PC-3 (cell line): ENCODE data around the gene RASSF5. TPM values are rescaled to one million over a fixed set of nuclear protein-coding genes. Genes with fewer than 3 reads are reported as not detected.

Source experiments
- ATAC-seq: fragments of 200-7000 bp; cut with Tn5 transposase; 2 replicates; pipeline ENCODE4 v1.9.1; 2020; ENCODE audit warnings: mild to moderate bottlenecking, moderate library complexity
- BruUV-seq: library from RNA; stranded (reverse); fragments of 400-500 nt; replicated peaks from 2 replicates; lab custom pipeline; 2021; lab: Mats Ljungman, UMichigan
- CTCF ChIA-PET: fragments of 300-600 bp; sonication (Branson Sonifier 250); formaldehyde crosslinking; loops from one replicate; lab custom pipeline; 2022; ENCODE audit warnings: antibody characterized with exemption; lab: Charles Lee
- POLR2A ChIA-PET: fragments of 300-600 bp; sonication (Branson Sonifier 250); formaldehyde crosslinking; loops from one replicate; lab custom pipeline; 2022; ENCODE audit warnings: antibody characterized with exemption; ENCODE audit not compliant: unreplicated experiment; lab: Charles Lee
- DNase-seq: peaks from one replicate; pipeline ENCODE4 v3.0.0-alpha.2; 2015
- H2AFZ ChIP-seq: fragments of 300-600 bp; sonication (generic); 2 replicates; pipeline ENCODE4 v1.6.0; 2016; ENCODE audit warnings: antibody characterized with exemption, low read length
- H3F3A ChIP-seq: fragments of 300-600 bp; sonication (generic); one replicate; pipeline ENCODE4 v1.6.0; 2017; ENCODE audit warnings: antibody characterized with exemption, low read length, control low read depth, mild to moderate bottlenecking; ENCODE audit not compliant: unreplicated experiment
- H3K27ac ChIP-seq: fragments of 300-600 bp; sonication (generic); 2 replicates; pipeline ENCODE4 v1.5.1; 2016; ENCODE audit warnings: mild to moderate bottlenecking, low read length
- H3K27me3 ChIP-seq: fragments of 300-600 bp; sonication (generic); 2 replicates; pipeline ENCODE4 v1.6.1; 2016; ENCODE audit warnings: low read length, mixed read lengths
- H3K36me3 ChIP-seq: fragments of 300-600 bp; sonication (generic); 2 replicates; pipeline ENCODE4 v1.6.1; 2016; ENCODE audit warnings: low read depth, mixed run types, low read length, mixed read lengths
- H3K4me1 ChIP-seq: fragments of 300-600 bp; sonication (generic); 2 replicates; pipeline ENCODE4 v1.5.1; 2016; ENCODE audit warnings: low read length; ENCODE audit not compliant: insufficient read depth
- H3K4me2 ChIP-seq: fragments of 300-600 bp; sonication (generic); 2 replicates; pipeline ENCODE4 v1.6.0; 2016; ENCODE audit warnings: low read length
- H3K4me3 ChIP-seq: fragments of 300-600 bp; sonication (generic); 2 replicates; pipeline ENCODE4 v1.5.1; 2016; ENCODE audit warnings: mild to moderate bottlenecking, low read length, mixed read lengths
- H3K79me2 ChIP-seq: fragments of 300-600 bp; sonication (generic); 2 replicates; pipeline ENCODE4 v1.6.1; 2017; ENCODE audit warnings: low read length, mixed read lengths
- H3K9ac ChIP-seq: fragments of 300-600 bp; sonication (generic); 2 replicates; pipeline ENCODE4 v1.6.0; 2016; ENCODE audit warnings: mild to moderate bottlenecking, low read length
- H3K9me2 ChIP-seq: fragments of 300-600 bp; sonication (generic); replicated peaks from 2 replicates; pipeline ENCODE4 v1.6.1; 2016; ENCODE audit warnings: mixed run types, low read length, mixed read lengths
- H3K9me3 ChIP-seq: fragments of 300-600 bp; sonication (generic); 2 replicates; pipeline ENCODE4 v1.6.1; 2016; ENCODE audit warnings: low read length, mixed read lengths
- H4K20me1 ChIP-seq: fragments of 300-600 bp; sonication (generic); 2 replicates; pipeline ENCODE4 v1.6.1; 2016; ENCODE audit warnings: low read length, mixed read lengths
- EZH2 ChIP-seq: fragments of 300-600 bp; sonication (generic); IDR thresholded peaks from one replicate; pipeline ENCODE4 v1.6.1; 2017; ENCODE audit warnings: antibody characterized with exemption, mild to moderate bottlenecking, low read length; ENCODE audit not compliant: unreplicated experiment
- EZH2phosphoT487 ChIP-seq: fragments of 300-600 bp; sonication (generic); IDR thresholded peaks from 2 replicates; pipeline ENCODE4 v1.6.1; 2018; ENCODE audit warnings: mild to moderate bottlenecking, antibody characterized with exemption, low read length, borderline replicate concordance
- intact Hi-C: fragments of 100-400 bp; cut with micrococcal nuclease; formaldehyde crosslinking; loops from 2 replicates; pipeline ENCODE4 v1.9.0; 2023
- total RNA-seq: library from RNA; depleted of rRNA; stranded (reverse); fragments of >200 nt; gene quantifications from 2 replicates; pipeline ENCODE4 v1.2.3, GENCODE V29; 2014
- TF ChIP-seq, protein P1 (sequence below): fragments of 300-600 bp; sonication (generic); conservative IDR thresholded peaks from 2 replicates; pipeline ENCODE4 v1.5.1; 2017; ENCODE audit warnings: antibody characterized with exemption, low read depth, mild to moderate bottlenecking, low read length

The RASSF5 gene
- total RNA-seq, 1 experiment from 2014 or later = 15.5 TPM

DNA sequence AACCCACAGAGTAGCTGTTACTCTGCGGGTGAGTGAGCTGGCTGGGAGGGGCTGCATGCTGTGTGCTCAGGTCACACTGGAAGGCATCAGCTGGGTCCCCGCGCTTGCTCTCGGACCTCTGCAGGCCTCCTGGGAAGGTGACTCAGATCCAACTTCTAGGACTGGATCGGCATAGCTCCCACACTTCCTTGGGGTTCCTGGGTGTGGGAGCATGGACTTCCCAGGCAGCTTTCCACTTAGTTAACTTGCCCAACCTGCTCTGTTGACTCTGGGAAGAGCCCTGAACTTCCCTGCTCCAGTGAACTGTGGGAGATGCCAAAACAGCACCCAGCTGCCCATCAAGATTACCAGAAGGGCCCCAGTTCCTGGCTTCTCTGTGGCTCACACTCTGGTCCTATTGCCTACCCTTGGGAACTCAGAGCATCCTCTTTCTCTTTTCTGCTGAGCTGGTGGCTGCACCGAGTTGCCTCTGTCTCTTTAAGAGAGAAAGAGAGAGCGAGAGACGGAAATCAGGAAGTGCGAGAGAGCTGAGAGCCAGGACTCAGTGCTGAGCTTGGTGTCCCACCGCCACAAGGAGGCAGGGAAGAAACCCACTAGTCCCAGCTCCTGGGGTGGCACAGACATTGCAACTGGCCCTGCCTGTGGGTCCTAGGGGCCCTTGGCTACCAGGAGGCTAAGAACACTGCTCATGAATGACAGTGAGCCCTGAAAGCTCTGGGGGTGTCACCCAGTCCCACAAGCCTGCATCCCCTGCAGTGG, 37.2 kb upstream of the RASSF5 start, which contains the start of gene IKBKE:
TSS of gene IKBKE (plus strand) at position 544 of the 759 bp plus-strand sequence. CDS start 2,752 bp downstream, outside the sequence.
- Histone ChIP-seq H3K27ac (peak within 1 kb of the TSS; percentile 60), H3K9me2 (no peaks in the 10 kb centered on the region), H3K79me2 (peaks cover 14% of the 10 kb centered on the region), H3K9ac (peak within 1 kb of the TSS; percentile 69), H3F3A (no peaks in the 10 kb centered on the region), H3K4me2 (peak within 1 kb of the TSS; percentile 91), H3K36me3 (peaks cover 13% of the 10 kb centered on the region; the same call in 1 of the 2 replicates), H2AFZ (peak within 1 kb of the TSS; percentile 86), H4K20me1 (no peaks in the 10 kb centered on the region), H3K9me3 (no peaks in the 10 kb centered on the region), H3K4me1 (peaks cover 41% of the 10 kb centered on the region), H3K4me3 (peak within 1 kb of the TSS; percentile 76), H3K27me3 (no peaks in the 10 kb centered on the region)
- POLR2A ChIA-PET = interaction anchor here (0.5 to 1.0 kb wide), 6 partner anchors 13 to 1256 kb away, joined by 3 to 8 read pairs (median 4); partner anchors contain the start of gene ELK4
- ATAC-seq (peak; percentile 80), DNase-seq (peak; percentile 88)
- CTCF ChIA-PET = interaction anchor here (0.6 to 2.9 kb wide), 5 partner anchors 9 to 143 kb away, joined by 3 to 29 read pairs (median 4); no protein-coding TSS in a partner anchor
- intact Hi-C loops = no loop called here
- no TSS peak for BruUV-seq
- TF ChIP-seq, protein P1, sequence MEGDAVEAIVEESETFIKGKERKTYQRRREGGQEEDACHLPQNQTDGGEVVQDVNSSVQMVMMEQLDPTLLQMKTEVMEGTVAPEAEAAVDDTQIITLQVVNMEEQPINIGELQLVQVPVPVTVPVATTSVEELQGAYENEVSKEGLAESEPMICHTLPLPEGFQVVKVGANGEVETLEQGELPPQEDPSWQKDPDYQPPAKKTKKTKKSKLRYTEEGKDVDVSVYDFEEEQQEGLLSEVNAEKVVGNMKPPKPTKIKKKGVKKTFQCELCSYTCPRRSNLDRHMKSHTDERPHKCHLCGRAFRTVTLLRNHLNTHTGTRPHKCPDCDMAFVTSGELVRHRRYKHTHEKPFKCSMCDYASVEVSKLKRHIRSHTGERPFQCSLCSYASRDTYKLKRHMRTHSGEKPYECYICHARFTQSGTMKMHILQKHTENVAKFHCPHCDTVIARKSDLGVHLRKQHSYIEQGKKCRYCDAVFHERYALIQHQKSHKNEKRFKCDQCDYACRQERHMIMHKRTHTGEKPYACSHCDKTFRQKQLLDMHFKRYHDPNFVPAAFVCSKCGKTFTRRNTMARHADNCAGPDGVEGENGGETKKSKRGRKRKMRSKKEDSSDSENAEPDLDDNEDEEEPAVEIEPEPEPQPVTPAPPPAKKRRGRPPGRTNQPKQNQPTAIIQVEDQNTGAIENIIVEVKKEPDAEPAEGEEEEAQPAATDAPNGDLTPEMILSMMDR = peak; percentile 50
- TF ChIP-seq EZH2 = no peak

DNA sequence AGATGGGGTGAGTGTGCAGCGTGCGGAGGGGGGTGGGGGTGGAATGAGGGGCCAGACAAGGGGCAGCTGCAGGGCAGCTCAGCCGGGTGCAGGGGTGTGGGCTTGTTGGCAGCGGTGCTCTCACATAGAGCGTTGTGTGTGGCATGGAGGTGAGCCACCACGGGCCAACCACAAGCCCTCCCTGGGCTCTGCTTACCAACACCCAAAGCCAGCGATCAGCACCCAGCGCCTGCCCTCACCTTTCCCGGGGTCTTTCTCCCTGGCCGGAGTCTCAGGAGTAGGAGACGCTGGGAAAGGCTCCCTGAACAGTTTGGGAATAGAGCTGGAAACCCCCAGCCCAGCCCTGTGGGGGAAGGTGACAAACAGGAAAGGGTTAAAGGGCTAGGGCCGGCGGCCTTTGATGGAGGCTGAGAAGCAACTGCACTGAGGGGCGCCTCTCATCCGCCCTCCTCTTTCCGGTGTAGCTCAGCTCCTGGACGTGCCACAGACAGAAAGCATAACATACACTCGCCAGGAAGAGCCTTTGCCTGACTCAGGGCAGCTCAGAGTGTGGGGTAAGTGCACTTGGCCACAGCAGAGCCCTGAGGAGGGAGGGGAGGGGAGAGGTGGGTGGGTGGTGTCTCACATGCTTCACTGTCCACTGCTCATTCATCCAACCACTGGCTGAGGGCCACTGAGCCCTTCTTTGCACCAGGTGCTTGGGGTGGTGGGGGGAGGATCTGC, 36.5 kb upstream of the RASSF5 start:
- POLR2A ChIA-PET = interaction anchor here (0.7 to 0.8 kb wide), 3 partner anchors 28 to 839 kb away, joined by 3 to 8 read pairs (median 6); partner anchors contain the start of gene ELK4
- peak; percentile 76 for DNase-seq
- peak overlapping the region; percentile 69 for H3K9ac ChIP-seq
- peak overlapping the region; percentile 86 for H2AFZ ChIP-seq
- peak; percentile 64 for ATAC-seq
- H3K27me3 ChIP-seq = no peaks in the 10 kb centered on the region
- H3F3A ChIP-seq = no peaks in the 10 kb centered on the region
- H3K9me3 ChIP-seq = no peaks in the 10 kb centered on the region
- CTCF ChIA-PET = interaction anchor here (0.6 to 2.9 kb wide), 6 partner anchors 8 to 142 kb away, joined by 3 to 29 read pairs (median 4); no protein-coding TSS in a partner anchor
- peak overlapping the region; percentile 76 for H3K4me3 ChIP-seq
- intact Hi-C loops = loop anchor here (1.0 kb wide), 1 partner anchor 9 kb away; no protein-coding TSS in a partner anchor
- peaks cover 14% of the 10 kb centered on the region for H3K79me2 ChIP-seq
- H3K4me2 ChIP-seq = peak overlapping the region; percentile 91
- H4K20me1 ChIP-seq = no peaks in the 10 kb centered on the region
- peaks cover 41% of the 10 kb centered on the region for H3K4me1 ChIP-seq
- BruUV-seq = no TSS peak
- no peaks in the 10 kb centered on the region for H3K9me2 ChIP-seq
- no peak for TF ChIP-seq EZH2
- TF ChIP-seq, protein P1 = no peak
- TF ChIP-seq EZH2phosphoT487 = no peak
- peaks cover 18% of the 10 kb centered on the region; the same call in 1 of the 2 replicates for H3K36me3 ChIP-seq
- H3K27ac ChIP-seq = peak overlapping the region; percentile 60
